ENCODE data around the gene ZNF740.

ZNF740 gene

DNA sequence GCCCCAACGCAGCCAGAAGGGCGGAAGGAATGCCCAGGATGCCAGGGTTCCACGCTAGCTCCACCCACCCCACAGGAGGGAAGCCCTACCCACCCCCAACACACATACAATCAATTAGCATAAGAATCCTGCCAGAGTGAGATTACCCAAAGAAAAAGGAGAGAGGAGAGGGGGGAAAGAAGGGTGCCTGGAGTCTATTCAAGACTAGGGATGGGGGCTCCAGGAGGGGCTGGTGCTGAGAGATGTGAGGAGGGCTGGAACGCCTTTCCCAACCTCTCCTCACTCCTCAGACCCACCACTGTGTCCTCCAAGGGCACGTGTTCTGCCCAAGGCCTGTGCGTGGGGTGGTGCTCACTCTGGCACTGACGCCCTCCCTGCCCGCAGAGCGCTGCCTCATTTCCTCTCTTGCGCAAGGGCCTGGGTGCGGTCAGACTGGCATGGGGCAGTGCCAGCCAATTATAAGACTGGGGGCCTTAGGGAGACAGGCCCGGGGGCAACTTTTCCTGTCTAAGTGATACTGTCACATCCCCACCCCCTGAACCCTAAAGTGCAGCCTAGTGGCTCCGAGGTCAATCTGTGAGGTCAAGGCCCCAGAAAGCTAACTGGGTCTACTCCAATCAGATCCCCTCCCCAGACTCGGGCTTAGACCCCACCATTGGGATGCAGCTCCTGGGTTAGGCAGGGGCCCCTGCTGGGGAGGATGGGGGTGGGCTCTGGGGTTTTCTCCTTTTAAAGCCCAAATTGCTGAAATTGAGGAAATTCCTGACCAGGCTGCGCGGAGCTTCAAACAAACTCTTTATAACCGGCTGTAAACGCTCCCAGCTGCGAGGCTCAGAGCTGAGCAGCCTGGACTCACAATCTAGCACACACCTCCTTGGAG lies 36.8 kb downstream of the ZNF740 start:
- no peak for DNase-seq

DNA sequence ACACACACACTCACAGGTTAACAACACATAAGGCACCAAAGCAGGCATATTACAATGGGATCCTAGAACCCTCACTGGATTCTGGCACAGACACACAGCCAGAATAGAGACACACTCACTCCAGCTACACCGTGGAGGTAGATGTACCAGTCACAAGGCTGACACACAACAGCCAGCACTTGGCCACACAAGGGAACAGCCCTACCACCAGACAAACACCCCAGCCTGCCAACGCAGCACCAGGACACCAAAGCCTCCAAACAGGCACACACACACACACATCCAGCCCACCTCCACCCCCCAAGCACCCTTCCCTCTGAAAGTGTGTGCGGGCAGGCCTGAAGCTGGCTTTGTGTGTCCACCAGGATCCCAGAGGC lies 37.4 kb downstream of the ZNF740 start:
- DNase-seq: no peak

- DNase-seq: no peak
Measured at GRCh38 chr12:53218551-53219291, 38.2 kb downstream of the ZNF740 start.

DNA sequence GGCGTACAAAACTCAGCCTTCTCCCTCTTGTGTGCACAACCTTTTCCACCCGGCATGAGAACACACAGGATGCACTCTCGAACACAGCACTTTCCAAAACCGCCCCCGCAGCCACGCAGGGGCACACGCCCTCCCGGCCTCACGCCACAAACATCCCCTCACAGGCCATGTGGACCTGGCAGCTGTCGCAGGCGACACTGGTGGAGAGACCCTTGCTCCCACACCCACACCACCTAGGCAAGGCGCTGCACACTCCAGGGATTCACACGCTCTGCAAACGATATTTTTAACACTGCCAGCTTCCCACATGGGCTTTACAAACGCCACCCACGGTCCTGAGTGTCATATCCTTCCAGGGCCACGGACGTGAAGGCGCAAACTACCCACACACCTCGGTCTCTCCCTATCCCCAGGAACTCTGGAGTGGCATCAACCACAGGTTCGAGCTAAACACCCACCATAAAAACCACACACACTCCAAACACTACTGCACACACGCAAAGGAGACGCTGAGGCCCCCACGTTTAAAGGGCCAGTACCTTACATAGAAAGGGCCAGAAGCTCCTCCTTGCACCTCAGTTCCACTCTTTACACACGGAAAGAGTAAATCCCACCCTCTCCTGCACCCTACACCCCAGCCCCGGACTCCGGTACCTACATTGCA lies 38.9 kb downstream of the ZNF740 start:
- no peak for DNase-seq

DNA sequence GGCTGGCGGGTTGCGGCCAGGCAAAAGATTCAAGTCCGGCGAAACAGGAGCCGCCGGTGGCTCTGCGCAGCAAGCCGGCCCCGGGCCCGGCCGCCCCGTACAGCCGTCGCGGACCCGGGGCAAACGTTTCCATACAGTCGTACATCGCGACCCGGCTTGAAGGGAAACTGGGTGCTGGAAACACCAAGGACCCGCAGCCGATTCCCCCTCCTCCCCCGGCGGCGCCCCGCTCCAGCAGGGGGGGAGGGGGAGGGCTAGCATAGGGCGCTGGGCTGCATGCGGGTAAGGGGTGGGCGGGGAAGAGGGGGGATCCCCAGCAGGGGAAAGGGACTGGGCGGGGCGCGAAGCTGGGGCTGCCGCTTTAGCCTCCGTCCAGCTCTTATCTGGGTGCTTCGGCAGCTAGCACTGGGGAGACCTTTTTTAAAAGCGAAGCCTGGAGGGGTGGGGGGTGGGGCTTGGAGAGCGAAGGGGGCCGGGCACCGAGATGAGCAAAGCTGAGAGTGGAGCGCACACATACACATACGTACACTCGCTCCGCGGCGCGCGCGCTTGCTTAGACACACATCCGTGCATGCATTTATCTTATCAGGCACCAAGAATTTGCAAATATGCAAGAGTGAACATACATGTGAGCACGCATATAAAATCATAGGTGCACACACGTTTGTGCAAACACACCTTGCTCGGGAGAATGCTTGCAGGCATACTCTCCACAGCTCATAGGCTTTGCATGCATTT lies 39.6 kb downstream of the ZNF740 start:
- no peak for DNase-seq

GRCh38 chr12:53220694-53221202 lies 40.2 kb downstream of the ZNF740 start:
- DNase-seq: peak; percentile 73

DNA sequence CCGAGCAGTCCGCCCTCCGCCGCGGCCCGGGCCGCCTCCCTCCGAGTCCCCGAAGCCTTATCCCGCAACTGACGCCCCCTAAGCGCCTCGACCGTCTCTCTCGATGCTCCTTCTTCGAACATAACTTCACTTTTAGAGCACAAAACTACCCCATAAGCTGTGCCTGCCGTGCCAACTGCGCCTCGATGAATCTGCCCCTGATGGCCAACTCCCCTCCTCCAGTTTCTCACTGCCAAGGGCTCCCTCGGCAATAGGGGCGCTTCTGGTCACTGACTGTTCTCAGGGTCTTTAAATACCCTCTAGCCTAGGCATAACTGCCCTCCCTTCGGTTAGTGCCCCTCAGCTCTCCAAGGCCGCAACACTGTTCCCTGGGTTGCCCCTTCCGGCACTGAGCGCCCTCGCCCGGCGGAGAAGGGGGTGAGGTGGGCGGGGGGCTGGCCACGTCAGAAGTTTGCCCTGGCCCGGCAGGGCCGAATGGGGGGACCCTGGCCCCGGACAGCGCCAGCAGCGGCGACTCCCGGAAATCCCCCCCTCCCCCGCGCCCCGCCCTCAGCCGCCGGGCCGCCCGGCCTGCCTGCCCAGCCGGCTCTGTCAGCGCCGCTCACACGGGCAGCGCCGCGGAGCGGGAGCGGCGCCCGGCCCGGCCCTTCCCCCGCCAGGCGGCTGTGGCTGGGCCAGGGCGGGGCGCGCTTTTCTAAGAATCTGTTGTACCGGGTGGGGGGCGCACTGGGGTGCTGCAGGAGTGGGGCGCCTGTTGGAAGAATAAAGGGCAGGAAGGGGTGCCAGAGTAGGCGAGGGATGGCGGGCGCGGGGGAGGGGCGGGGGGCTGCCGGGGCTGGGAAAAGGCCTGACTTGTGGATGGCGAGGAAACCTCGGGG lies 40.9 kb downstream of the ZNF740 start:
- DNase-seq: peak; percentile 27

- DNase-seq: no peak
Measured at GRCh38 chr12:53222170-53222721, 41.7 kb downstream of the ZNF740 start.

GRCh38 chr12:53222806-53223261 lies 42.3 kb downstream of the ZNF740 start:
- DNase-seq: no peak

GRCh38 chr12:53223389-53224060 lies 43.0 kb downstream of the ZNF740 start:
- no peak for DNase-seq

- peak; percentile 63 for DNase-seq
Measured at GRCh38 chr12:53224061-53224896, 43.8 kb downstream of the ZNF740 start.

DNA sequence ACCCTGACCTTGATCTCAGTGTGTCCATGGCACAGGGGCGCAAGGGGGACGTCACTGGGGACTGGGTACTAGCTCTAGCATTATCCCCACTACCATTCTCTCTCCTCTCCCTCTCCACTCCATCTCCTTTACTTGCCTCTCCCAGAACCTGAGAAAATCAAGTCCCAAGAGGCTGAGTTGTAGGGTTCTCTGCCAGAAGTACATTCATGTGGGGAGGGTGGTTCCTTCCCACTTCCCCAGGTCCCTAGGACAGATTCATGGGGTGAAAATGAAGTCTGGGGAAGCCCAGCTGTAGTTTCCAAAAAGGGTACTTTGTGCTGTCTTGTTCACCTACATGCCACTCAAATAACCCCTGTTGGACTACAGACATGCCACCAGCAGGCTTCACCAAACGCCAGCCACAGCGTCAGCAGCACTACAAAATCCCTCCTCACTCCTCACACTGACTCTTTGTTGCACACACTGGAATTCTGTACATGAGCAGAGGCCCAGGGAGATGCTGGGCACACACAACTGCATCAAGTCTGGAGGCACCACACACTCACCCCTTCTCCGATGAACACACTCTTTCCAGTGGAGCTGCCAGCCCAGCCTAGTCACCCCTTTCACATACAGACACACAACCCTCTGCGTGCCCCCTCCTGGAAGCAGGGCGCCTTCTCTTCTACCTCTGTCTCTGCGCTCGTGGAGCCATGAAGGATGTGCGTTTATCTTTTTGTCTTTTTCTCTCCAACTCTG lies 44.5 kb downstream of the ZNF740 start:
- no peak for DNase-seq

- peak; percentile 14 for DNase-seq
Measured at GRCh38 chr12:53225635-53226424, 45.3 kb downstream of the ZNF740 start.

GRCh38 chr12:53226815-53227214 lies 46.3 kb downstream of the ZNF740 start:
- DNase-seq: no peak

DNA sequence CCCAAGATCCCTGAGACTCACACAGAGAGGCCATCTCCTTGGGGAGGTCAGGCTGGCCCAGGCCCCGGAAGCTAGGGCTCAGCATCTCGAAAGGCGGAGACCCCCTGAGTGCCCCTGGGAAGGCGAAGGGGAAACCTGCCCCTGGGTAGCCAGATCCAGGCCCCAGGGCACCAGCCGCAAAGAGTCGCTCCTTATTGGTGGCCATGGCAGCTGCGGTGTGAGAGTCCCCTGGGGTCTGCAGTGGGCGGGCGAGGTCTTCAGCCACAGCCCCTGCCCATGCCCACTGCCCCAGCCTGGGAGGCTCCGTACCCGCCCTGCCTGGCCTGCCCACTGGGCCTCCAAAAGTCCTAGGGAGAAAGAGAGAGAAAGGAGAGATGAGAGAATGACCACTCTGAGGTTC lies 46.8 kb downstream of the ZNF740 start:
- DNase-seq: no peak

DNA sequence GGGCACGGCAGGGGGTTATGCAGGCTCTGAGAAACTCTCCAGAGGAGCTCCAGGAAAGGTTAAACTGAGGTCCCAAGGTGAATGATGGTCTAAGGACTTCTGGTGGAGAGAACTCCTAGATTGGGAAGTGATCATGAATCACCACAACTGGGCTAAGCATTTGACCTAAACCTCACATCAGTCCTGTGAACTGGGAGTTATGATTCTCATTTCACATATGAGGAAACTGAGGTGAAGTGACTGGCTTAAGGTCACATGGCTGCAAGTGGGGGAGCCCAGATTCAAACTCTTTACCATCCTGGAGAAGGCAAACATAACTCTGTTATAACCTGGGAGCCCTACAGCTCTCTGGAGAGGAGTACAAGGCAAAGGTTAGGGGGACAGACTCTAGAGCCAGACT lies 47.3 kb downstream of the ZNF740 start:
- DNase-seq: no peak

DNA sequence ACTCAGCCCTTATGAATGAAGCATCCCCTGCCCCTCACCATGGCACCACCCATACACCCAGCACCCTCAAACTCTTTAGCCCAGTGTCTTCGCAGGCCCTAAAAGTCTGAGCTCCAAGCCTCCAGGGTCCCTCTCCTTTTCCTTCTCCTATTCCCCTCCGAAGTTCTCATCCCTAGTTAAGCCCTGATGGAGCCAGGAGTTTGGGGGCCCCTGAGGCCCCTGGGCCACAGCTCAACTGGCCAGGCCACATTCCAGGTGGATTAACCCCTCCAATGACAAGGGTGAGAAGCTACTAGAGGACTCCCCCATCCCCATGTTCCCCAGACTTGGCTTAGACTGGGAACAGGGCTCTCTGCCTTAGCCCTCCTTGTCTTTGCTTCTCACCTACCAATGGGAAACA lies 48.9 kb downstream of the ZNF740 start:
- no peak for DNase-seq
